Gastroesophageal sphincter (tissue), 4 donors: ENCODE data around the gene IL22RA1. TPM values are rescaled to one million over a fixed set of nuclear protein-coding genes. Genes with fewer than 3 reads are reported as not detected.

Source experiments
- ATAC-seq: fragments of 150-250 bp; one replicate; pipeline ENCODE4 v1.9.1; 2016; ENCODE audit warnings: mild to moderate bottlenecking, moderate library complexity
- H3K27ac ChIP-seq, 4 donors: fragments of 200-600 bp; sonication (generic) in 3 of 4; 1 replicate in 3 of 4; 2 replicates in 1 of 4; pipeline ENCODE4 v1.5.1; 2016 to 2019
- H3K27me3 ChIP-seq: fragments of 200-600 bp; sonication (generic); one replicate; pipeline ENCODE4 v1.5.1; 2019
- H3K36me3 ChIP-seq, 2 donors: fragments of 200-600 bp; sonication (generic); one replicate each; pipeline ENCODE4 v1.5.1; 2019; ENCODE audit warnings: control low read depth in 1 of 2
- H3K4me1 ChIP-seq, 3 donors: fragments of 200-600 bp; sonication (generic); 1 replicate in 2 of 3; 2 replicates in 1 of 3; pipeline ENCODE4 v1.5.1; 2016 to 2019; ENCODE audit warnings: control low read depth in 2 of 3
- H3K4me3 ChIP-seq, 2 donors: fragments of 200-600 bp; sonication (generic); one replicate each; pipeline ENCODE4 v1.5.1; 2019; ENCODE audit warnings: mild to moderate bottlenecking in 1 of 2, moderate library complexity in 1 of 2
- H3K9me3 ChIP-seq, 3 donors: fragments of 200-600 bp; sonication (generic); one replicate each; pipeline ENCODE4 v1.5.1; 2017 to 2019; ENCODE audit warnings: control low read depth in 2 of 3
- CTCF ChIP-seq, 4 experiments: fragments of 200-600 bp in 2 of 4; fragments of 450-650 bp in 2 of 4; sonication (generic) in 1 of 4; IDR thresholded peaks; one replicate each; pipeline ENCODE4 v1.5.1; 2017 to 2019; ENCODE audit warnings: antibody characterized with exemption in 4 of 4, mild to moderate bottlenecking in 2 of 4, moderate library complexity in 2 of 4
- EP300 ChIP-seq: sonication (generic); formaldehyde crosslinking; IDR thresholded peaks from one replicate; pipeline ENCODE4 v1.6.1; 2017; ENCODE audit warnings: antibody characterized with exemption, mild to moderate bottlenecking
- POLR2A ChIP-seq, 2 donors: fragments of 450-650 bp; IDR thresholded peaks; one replicate each; pipeline ENCODE4 v1.6.1; 2017; ENCODE audit warnings: antibody characterized with exemption in 2 of 2, mild to moderate bottlenecking in 2 of 2, moderate library complexity in 1 of 2
- POLR2AphosphoS5 ChIP-seq: sonication (generic); formaldehyde crosslinking; IDR thresholded peaks from one replicate; pipeline ENCODE4 v1.6.1; 2017; ENCODE audit warnings: antibody characterized with exemption
- WGBS, 2 donors: methylation state at CpG; one replicate each; pipeline ENCODE4 v1.1.5; 2018; ENCODE audit warnings: low coverage in 1 of 2; 5-methylcytosine and 5-hydroxymethylcytosine counted together
- total RNA-seq, 4 donors: library from RNA; depleted of rRNA; stranded (reverse); fragments of >200 nt; gene quantifications; one replicate each; pipeline ENCODE4 v1.1.0, GENCODE V29; 2016

Gene IL22RA1
- total RNA-seq, 4 donors from 2014 or later = 0.57 to 0.58 TPM; not detected in 2

DNA sequence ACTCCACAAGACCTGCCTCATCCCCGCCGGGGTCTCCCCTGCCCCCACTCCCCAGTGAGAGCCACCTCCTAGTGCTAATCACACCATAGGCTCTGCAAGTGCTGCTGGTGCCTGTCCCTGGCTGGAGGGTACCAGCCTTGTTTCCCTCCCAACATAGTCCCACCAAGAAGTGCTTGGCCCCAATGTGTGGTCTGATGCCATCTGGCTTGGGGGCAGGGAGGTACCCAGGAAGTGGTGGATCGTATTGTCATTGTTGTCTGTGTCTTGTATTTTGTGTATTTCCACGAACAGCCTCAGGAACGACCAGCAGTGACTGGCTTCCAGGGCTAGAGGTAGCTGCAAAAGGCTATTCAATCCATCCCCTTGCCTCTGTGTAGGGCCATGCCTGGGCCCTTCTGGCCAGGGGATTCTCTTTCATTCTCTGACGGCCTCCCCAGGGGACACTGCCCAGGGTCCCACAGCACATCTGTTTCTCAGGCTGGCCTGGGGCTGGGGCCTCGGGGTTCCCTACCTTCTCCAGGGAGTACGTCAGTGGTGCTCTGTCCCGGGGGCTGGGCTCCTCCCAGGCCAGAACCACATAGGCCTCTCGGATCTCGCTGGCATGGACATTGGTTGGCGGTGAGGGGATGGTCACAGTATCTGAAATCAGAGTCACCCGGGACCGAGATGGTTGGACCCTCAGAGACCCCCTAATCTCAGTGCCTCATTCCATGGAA is 53.8 kb downstream of the IL22RA1 start:
- no peak overlapping the region for H3K27ac ChIP-seq
- WGBS, 2 donors = 65 to 72% methylated on average over 2 to 6 of the region's 14 CpGs
- no peak for ATAC-seq
- no peaks in the 10 kb centered on the region for H3K36me3 ChIP-seq
- TF ChIP-seq EP300 (no peak), CTCF (IDR thresholded peaks at IDR 0.05) (no peak), POLR2AphosphoS5 (no peak)
- no peaks in the 10 kb centered on the region for H3K9me3 ChIP-seq
- no peak overlapping the region for H3K4me3 ChIP-seq
- no peaks in the 10 kb centered on the region for H3K27me3 ChIP-seq
- no peaks in the 10 kb centered on the region for H3K4me1 ChIP-seq

DNA sequence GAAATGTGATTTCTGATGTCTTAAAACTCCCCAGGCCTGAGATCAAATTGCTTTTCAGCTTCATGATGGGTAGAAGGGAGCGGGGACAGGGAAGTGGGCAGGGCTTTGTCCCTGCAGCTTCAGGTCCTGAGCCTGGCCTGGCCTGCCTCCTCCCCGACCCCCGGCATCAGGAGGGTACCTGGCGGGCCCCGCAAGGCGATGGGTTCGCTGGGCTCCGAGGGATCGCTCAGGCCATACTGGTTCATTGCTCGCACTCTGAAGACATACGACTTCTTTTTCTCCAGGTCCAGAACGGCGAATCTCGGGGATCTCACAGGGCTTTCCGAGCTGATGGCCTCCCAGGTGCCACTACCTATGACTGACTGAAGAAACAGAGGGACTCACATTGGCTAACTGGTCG is 56.5 kb downstream of the IL22RA1 start:
- no peak overlapping the region for H3K27ac ChIP-seq
- no peak for TF ChIP-seq POLR2AphosphoS5
- no peak for TF ChIP-seq POLR2A (IDR thresholded peaks at IDR 0.05)
- no peak for TF ChIP-seq CTCF (IDR thresholded peaks at IDR 0.05)
- no peak for TF ChIP-seq EP300
- H3K27me3 ChIP-seq = no peaks in the 10 kb centered on the region
- 95 to 100% methylated on average over 1 to 7 of the region's 16 CpGs for WGBS, 2 donors
- ATAC-seq = no peak
- H3K9me3 ChIP-seq = no peaks in the 10 kb centered on the region
- no peak overlapping the region for H3K4me3 ChIP-seq
- no peaks in the 10 kb centered on the region for H3K36me3 ChIP-seq
- no peaks in the 10 kb centered on the region for H3K4me1 ChIP-seq

DNA sequence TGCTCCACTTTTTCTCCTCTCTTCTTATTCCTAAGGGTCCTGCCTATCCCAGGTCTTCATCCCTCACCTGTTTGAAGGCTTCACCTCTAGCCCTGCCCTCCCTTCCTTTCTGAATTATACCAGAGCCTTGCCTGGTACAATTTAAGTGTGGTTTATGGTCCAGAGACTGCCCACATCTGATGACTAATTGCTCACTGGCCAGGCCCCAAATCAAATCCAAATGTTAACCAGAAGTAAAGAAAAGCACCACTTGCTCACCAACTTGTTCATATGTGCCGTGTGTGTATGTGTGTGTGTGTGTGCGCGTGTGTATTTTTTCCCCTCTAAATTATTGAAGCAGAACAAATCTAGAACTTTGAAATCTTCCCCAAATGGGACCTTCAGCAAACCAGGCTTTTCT is 57.4 kb downstream of the IL22RA1 start:
- no peak overlapping the region for H3K4me3 ChIP-seq
- 76% methylated on average over 3 of the region's 3 CpGs; no CpG with 5 or more reads in 1 of the 2 donors for WGBS, 2 donors
- ATAC-seq = no peak

GRCh38 chr1:24085007-24085406 is 57.9 kb downstream of the IL22RA1 start:
- no peak overlapping the region for H3K4me3 ChIP-seq
- no peaks in the 10 kb centered on the region for H3K9me3 ChIP-seq
- H3K36me3 ChIP-seq = no peaks in the 10 kb centered on the region
- H3K27ac ChIP-seq = no peak overlapping the region
- no peaks in the 10 kb centered on the region for H3K4me1 ChIP-seq
- ATAC-seq = no peak
- no peaks in the 10 kb centered on the region for H3K27me3 ChIP-seq
- TF ChIP-seq POLR2A (IDR thresholded peaks at IDR 0.05) = no peak
- no peak for TF ChIP-seq EP300
- TF ChIP-seq CTCF (IDR thresholded peaks at IDR 0.05) = no peak
- no peak for TF ChIP-seq POLR2AphosphoS5

More for the DNA sequence above, 57.4 kb downstream of the IL22RA1 start:
- Histone ChIP-seq H3K36me3 (no peaks in the 10 kb centered on the region), H3K4me1 (no peaks in the 10 kb centered on the region), H3K27ac (no peak overlapping the region), H3K9me3 (no peaks in the 10 kb centered on the region), H3K27me3 (no peaks in the 10 kb centered on the region)
- TF ChIP-seq CTCF (IDR thresholded peaks at IDR 0.05) = no peak
- no peak for TF ChIP-seq POLR2A (IDR thresholded peaks at IDR 0.05)
- TF ChIP-seq EP300 = no peak
- TF ChIP-seq POLR2AphosphoS5 = no peak

DNA sequence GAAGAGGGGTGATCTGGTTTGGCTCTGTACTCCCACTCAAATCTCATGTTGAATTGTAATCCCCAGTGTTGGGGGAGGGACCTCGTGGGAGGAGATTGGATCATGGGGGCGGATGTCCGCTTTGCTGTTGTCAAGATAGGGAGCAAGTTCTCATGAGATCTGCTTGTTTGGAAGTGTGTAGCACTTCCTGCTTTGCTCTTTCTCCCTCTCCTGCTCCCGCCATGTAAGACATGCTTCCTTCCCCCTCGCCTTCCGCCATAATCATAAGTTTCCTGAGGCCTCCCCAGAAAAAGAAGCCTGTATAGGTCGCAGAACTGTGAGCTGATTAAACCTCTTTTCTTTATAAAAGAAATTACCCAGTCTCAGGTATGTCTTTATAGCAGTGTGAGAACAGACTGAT is 58.9 kb downstream of the IL22RA1 start:
- Histone ChIP-seq H3K27me3 (no peaks in the 10 kb centered on the region), H3K27ac (no peak overlapping the region), H3K4me3 (no peak overlapping the region), H3K4me1 (no peaks in the 10 kb centered on the region), H3K9me3 (no peaks in the 10 kb centered on the region), H3K36me3 (no peaks in the 10 kb centered on the region)
- no peak for ATAC-seq
- TF ChIP-seq EP300 = no peak
- whole genome bisulfite sequencing, 2 donors = 88 to 96% methylated on average over 4 to 6 of the region's 7 CpGs
